CD14-positive monocyte (primary cell): ENCODE results near the gene DEPDC4. TPM values are rescaled to one million over a fixed set of nuclear protein-coding genes. Genes with fewer than 3 reads are reported as not detected.

ENCODE experiments used
- DNase-seq, 3 donors: peaks; one replicate each; pipeline ENCODE4 v3.0.0-alpha.2; 2011 to 2022
- H2AFZ ChIP-seq: 2 replicates; pipeline ENCODE4 v1.6.0; 2012; ENCODE audit warnings: mild to moderate bottlenecking, low read depth, low read length, inconsistent platforms; ENCODE audit not compliant: insufficient read depth, poor library complexity, severe bottlenecking
- H3K27ac ChIP-seq, 2 donors: 1 replicate in 1 of 2; 2 replicates in 1 of 2; pipeline ENCODE4 v1.5.1; 2012 to 2013; ENCODE audit warnings: low read length in 2 of 2, control low read depth in 1 of 2, inconsistent platforms in 1 of 2, low read depth in 1 of 2, mild to moderate bottlenecking in 1 of 2
- H3K27me3 ChIP-seq, 2 donors: one replicate each; pipeline versions ENCODE4 v1.6.0 to v1.6.1; 2011 to 2013; ENCODE audit warnings: low read length in 2 of 2; ENCODE audit not compliant: control insufficient read depth in 2 of 2, insufficient read depth in 2 of 2
- H3K36me3 ChIP-seq, 2 donors: replicated peaks in 1 of 2; 1 replicate in 1 of 2; 2 replicates in 1 of 2; pipeline versions ENCODE4 v1.5.1 to v1.6.1; 2012 to 2013; ENCODE audit warnings: low read length in 2 of 2, control low read depth in 1 of 2, inconsistent platforms in 1 of 2, mild to moderate bottlenecking in 1 of 2; ENCODE audit not compliant: insufficient read depth in 2 of 2, control insufficient read depth in 1 of 2
- H3K4me1 ChIP-seq, 2 donors: 1 replicate in 1 of 2; 2 replicates in 1 of 2; pipeline versions ENCODE4 v1.5.1 to v1.6.1; 2012 to 2013; ENCODE audit warnings: low read length in 2 of 2, control low read depth in 1 of 2, inconsistent platforms in 1 of 2, mild to moderate bottlenecking in 1 of 2, moderate library complexity in 1 of 2; ENCODE audit not compliant: insufficient read depth in 2 of 2, control insufficient read depth in 1 of 2
- H3K4me2 ChIP-seq: replicated peaks from 2 replicates; pipeline ENCODE3; 2012; ENCODE audit warnings: low read length, moderate library complexity, mild to moderate bottlenecking; ENCODE audit not compliant: poor library complexity, severe bottlenecking; ENCODE audit errors: extremely low read depth
- H3K4me3 ChIP-seq, 3 experiments: fragments of 200-600 bp in 1 of 3; sonication (generic) in 1 of 3; replicated peaks in 1 of 3; 1 replicate in 2 of 3; 2 replicates in 1 of 3; pipeline ENCODE4 v1.5.1; 2011 to 2013; ENCODE audit warnings: low read length in 3 of 3, mild to moderate bottlenecking in 3 of 3, control low read depth in 2 of 3, low read depth in 2 of 3, inconsistent platforms in 1 of 3, moderate library complexity in 1 of 3
- H3K79me2 ChIP-seq: 2 replicates; pipeline ENCODE4 v1.6.0; 2012; ENCODE audit warnings: mild to moderate bottlenecking, control low read depth, inconsistent platforms, low read length, moderate library complexity; ENCODE audit not compliant: insufficient read depth
- H3K9ac ChIP-seq: 2 replicates; pipeline ENCODE4 v1.6.0; 2017; ENCODE audit warnings: low read length, mild to moderate bottlenecking; ENCODE audit not compliant: insufficient read depth, poor library complexity, severe bottlenecking
- H3K9me3 ChIP-seq, 2 donors: replicated peaks in 1 of 2; 1 replicate in 1 of 2; 2 replicates in 1 of 2; pipeline versions ENCODE4 v1.5.1 to v1.6.1; 2012 to 2013; ENCODE audit warnings: low read length in 2 of 2, control low read depth in 1 of 2; ENCODE audit not compliant: control insufficient read depth in 1 of 2, insufficient read depth in 1 of 2
- H4K20me1 ChIP-seq: 2 replicates; pipeline ENCODE4 v1.6.0; 2012; ENCODE audit warnings: mild to moderate bottlenecking, low read length, control low read depth, moderate library complexity; ENCODE audit not compliant: insufficient read depth
- H3K27ac Mint-ChIP-seq, 7 donors: one replicate each; pipeline ENCODE4 v1.8.0; 2020; ENCODE audit warnings: mild to moderate bottlenecking in 7 of 7, mixed read lengths in 7 of 7, moderate library complexity in 6 of 7, inconsistent platforms in 2 of 7
- H3K27me3 Mint-ChIP-seq, 3 donors: one replicate each; pipeline ENCODE4 v1.8.0; 2021 to 2022; ENCODE audit warnings: low read depth in 3 of 3, mild to moderate bottlenecking in 3 of 3, mixed read lengths in 3 of 3, moderate library complexity in 3 of 3, inconsistent platforms in 1 of 3
- H3K36me3 Mint-ChIP-seq, 2 donors: one replicate each; pipeline ENCODE4 v1.8.0; 2020; ENCODE audit warnings: mixed read lengths in 2 of 2, inconsistent platforms in 1 of 2, mild to moderate bottlenecking in 1 of 2
- H3K4me1 Mint-ChIP-seq: one replicate; pipeline ENCODE4 v1.8.0; 2020; ENCODE audit warnings: mild to moderate bottlenecking, mixed read lengths
- H3K4me3 Mint-ChIP-seq, 2 donors: one replicate each; pipeline ENCODE4 v1.8.0; 2020; ENCODE audit warnings: mild to moderate bottlenecking in 2 of 2, mixed read lengths in 2 of 2, moderate library complexity in 1 of 2
- H3K9me3 Mint-ChIP-seq, 7 donors: one replicate each; pipeline ENCODE4 v1.8.0; 2020 to 2022; ENCODE audit warnings: mixed read lengths in 7 of 7, mild to moderate bottlenecking in 6 of 7, moderate library complexity in 6 of 7, inconsistent platforms in 2 of 7
- WGBS: methylation state at CpG from one replicate; pipeline ENCODE4 v1.1.5; 2013; ENCODE audit warnings: missing lambda C conversion rate; ENCODE audit not compliant: insufficient coverage; 5-methylcytosine and 5-hydroxymethylcytosine counted together
- intact Hi-C, 2 donors: fragments of 100-400 bp; cut with micrococcal nuclease; formaldehyde crosslinking; loops; one replicate each; pipeline versions ENCODE4 v1.15.0 to v1.15.1; 2023
- polyA plus RNA-seq, 3 donors: library from polyadenylated mRNA; depleted of rRNA in 1 of 3; unstranded in 2 of 3; stranded (reverse) in 1 of 3; fragments of 300-500 nt in 2 of 3; fragments of >200 nt in 1 of 3; fragmentation: Illumina TruSeq in 2 of 3; gene quantifications; 1 replicate in 2 of 3; 2 replicates in 1 of 3; pipeline ENCODE4 v1.2.3, GENCODE V29; 2012 to 2021
- TF ChIP-seq, protein P1 (sequence below): fragments of 200-600 bp; IDR thresholded peaks from one replicate; pipeline ENCODE4 v1.8.0; 2022; ENCODE audit warnings: antibody characterized with exemption, mild to moderate bottlenecking

The DEPDC4 gene
- polyA plus RNA-seq, 3 donors, result 0.25 TPM; not detected in 2

DNA sequence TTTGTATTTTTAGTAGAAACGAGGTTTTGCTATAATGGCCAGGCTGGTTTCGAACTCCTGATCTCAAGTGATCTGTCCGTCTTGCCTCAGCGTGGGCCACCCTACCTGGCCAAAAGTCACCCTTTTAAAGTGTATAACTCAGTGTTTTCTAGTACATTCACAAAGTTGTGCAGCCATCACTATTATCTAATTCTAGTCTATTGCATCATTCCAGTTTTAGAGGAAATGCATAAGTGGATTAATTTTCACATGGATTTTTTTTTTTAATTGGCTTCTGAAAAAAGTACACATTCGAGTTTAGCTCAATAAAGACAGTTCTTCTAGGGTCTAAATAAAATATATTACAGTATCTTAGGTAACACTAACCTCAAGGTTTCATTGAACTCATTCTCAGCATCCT lies 3.7 kb downstream of the DEPDC4 start:
- H3K9me3 ChIP-seq, result no peaks in the 10 kb centered on the region
- WGBS, result 100% methylated on average over 4 of the region's 5 CpGs

DNA sequence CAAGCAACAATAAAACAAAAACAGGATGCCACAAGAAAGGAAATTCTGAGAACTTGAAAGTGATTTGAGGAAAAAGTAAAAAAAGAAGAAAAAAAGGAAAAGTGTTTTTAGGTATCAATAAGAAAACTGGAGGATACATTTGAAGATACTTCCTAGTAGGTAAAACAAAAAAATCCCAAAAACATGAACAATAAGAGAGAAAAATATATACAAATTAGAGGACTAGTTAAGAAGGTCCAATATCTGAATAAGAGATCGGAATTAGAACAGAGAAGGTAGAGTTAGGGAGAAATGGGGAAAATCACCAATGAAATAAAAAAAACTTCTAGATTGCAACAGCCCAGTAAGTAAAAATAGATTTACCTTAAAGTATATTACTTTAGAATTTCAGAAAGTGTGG lies 8.8 kb downstream of the DEPDC4 start:
- WGBS, result no CpG with 5 or more reads among the region's 1 CpG
- intact Hi-C loops, result no loop called here
- H3K9ac ChIP-seq, result no peak overlapping the region
- no peaks in the 10 kb centered on the region for H3K36me3 Mint-ChIP-seq
- H3K27me3 Mint-ChIP-seq, result peaks cover 0 to 2% (median 0%) of the 10 kb centered on the region in 3 donors
- DNase-seq, result no peak
- H3K4me3 ChIP-seq, result no peak overlapping the region
- TF ChIP-seq, protein P1, sequence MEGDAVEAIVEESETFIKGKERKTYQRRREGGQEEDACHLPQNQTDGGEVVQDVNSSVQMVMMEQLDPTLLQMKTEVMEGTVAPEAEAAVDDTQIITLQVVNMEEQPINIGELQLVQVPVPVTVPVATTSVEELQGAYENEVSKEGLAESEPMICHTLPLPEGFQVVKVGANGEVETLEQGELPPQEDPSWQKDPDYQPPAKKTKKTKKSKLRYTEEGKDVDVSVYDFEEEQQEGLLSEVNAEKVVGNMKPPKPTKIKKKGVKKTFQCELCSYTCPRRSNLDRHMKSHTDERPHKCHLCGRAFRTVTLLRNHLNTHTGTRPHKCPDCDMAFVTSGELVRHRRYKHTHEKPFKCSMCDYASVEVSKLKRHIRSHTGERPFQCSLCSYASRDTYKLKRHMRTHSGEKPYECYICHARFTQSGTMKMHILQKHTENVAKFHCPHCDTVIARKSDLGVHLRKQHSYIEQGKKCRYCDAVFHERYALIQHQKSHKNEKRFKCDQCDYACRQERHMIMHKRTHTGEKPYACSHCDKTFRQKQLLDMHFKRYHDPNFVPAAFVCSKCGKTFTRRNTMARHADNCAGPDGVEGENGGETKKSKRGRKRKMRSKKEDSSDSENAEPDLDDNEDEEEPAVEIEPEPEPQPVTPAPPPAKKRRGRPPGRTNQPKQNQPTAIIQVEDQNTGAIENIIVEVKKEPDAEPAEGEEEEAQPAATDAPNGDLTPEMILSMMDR, result no peak
- H3K4me2 ChIP-seq, result no peak overlapping the region
- H3K9me3 ChIP-seq, result no peaks in the 10 kb centered on the region
- no peaks in the 10 kb centered on the region for H3K4me1 ChIP-seq
- H3K4me1 Mint-ChIP-seq, result no peaks in the 10 kb centered on the region
- H3K9me3 Mint-ChIP-seq, result no peaks in the 10 kb centered on the region
- H3K27me3 ChIP-seq, result no peaks in the 10 kb centered on the region
- H4K20me1 ChIP-seq, result no peaks in the 10 kb centered on the region
- H3K36me3 ChIP-seq, result no peaks in the 10 kb centered on the region
- H2AFZ ChIP-seq, result no peak overlapping the region
- H3K27ac Mint-ChIP-seq, result no peak overlapping the region
- no peak overlapping the region for H3K27ac ChIP-seq
- no peak overlapping the region for H3K4me3 Mint-ChIP-seq
- no peaks in the 10 kb centered on the region for H3K79me2 ChIP-seq

More for the DNA sequence above, 3.7 kb downstream of the DEPDC4 start:
- no peaks in the 10 kb centered on the region for H3K36me3 Mint-ChIP-seq
- no peaks in the 10 kb centered on the region for H3K27me3 ChIP-seq
- TF ChIP-seq, protein P1, result no peak
- DNase-seq, result no peak
- peaks cover 9 to 11% of the 10 kb centered on the region in 2 donors for H3K4me1 ChIP-seq
- H3K27ac Mint-ChIP-seq, result no peak overlapping the region
- intact Hi-C loops, result loop anchor here in 1 of 2 donors (10.0 kb wide), 2 partner anchors 118 to 312 kb away; partner anchors contain the start of genes BLTP3B and GAS2L3
- H3K9ac ChIP-seq, result no peak overlapping the region
- no peaks in the 10 kb centered on the region for H3K36me3 ChIP-seq
- H3K4me1 Mint-ChIP-seq, result peaks cover 8% of the 10 kb centered on the region
- peaks cover 8% of the 10 kb centered on the region for H3K79me2 ChIP-seq
- no peak overlapping the region for H3K4me3 ChIP-seq
- H3K27me3 Mint-ChIP-seq, result peaks cover 0 to 2% (median 0%) of the 10 kb centered on the region in 3 donors
- H3K4me2 ChIP-seq, result no peak overlapping the region
- H2AFZ ChIP-seq, result no peak overlapping the region
- H3K9me3 Mint-ChIP-seq, result peaks cover 0 to 6% (median 0%) of the 10 kb centered on the region in 7 donors
- no peak overlapping the region for H3K27ac ChIP-seq
- H4K20me1 ChIP-seq, result no peaks in the 10 kb centered on the region
- H3K4me3 Mint-ChIP-seq, result no peak overlapping the region
